ENCODE results near the gene TBC1D4. TPM values are rescaled to one million over a fixed set of nuclear protein-coding genes. Genes with fewer than 3 reads are reported as not detected.

TBC1D4 gene
- total RNA-seq, 1 experiment from 2014 or later: 177 TPM

DNA sequence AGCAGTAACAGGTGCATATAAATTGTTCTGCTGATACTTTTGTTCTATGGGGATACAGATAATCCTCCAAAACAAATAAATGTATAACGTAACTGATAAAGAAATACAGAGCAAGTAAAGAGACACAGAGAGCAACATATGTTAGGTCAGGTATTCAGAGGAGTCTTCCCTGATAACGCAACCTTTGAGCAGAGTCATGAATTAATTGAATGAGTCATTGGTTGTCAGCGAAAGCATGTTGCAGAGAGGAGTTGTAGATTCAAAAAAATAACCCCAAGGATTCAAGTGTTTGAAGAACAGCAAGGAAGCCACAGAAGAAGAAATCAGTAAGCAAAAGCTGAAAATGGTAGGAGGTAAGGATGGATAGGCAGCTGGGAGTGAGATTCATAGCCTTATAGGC is 245.2 kb downstream of the TBC1D4 start:
- no TSS peak for BruUV-seq (replicated peaks)
- no peak overlapping the region for H3K27ac Mint-ChIP-seq (ENCODE audit: unreplicated experiment)
- POLR2A ChIA-PET: no interaction called here
- Histone ChIP-seq H3K4me1 (no peaks in the 10 kb centered on the region), H3K36me3 (ENCODE audit: control insufficient read depth, insufficient read depth, low read length) (no peaks in the 10 kb centered on the region), H3K27me3 (replicated peaks; ENCODE audit: control insufficient read depth, insufficient read depth, low read length) (no peaks in the 10 kb centered on the region; the same call in 1 of the 2 replicates), H3K4me3 (ENCODE audit: low read depth, low read length) (no peak overlapping the region), H3K9me3 (no peaks in the 10 kb centered on the region)
- DNase-seq: no peak
- peaks cover 15% of the 10 kb centered on the region for H3K27me3 Mint-ChIP-seq (ENCODE audit: insufficient read depth, unreplicated experiment)
- CTCF ChIA-PET: no interaction called here
- H3K36me3 Mint-ChIP-seq (ENCODE audit: insufficient read depth, unreplicated experiment): peaks cover 6% of the 10 kb centered on the region
- H3K9me3 Mint-ChIP-seq (ENCODE audit: unreplicated experiment): peaks cover 37% of the 10 kb centered on the region
- no peaks in the 10 kb centered on the region for H3K4me1 Mint-ChIP-seq (ENCODE audit: low read depth, unreplicated experiment)
- H3K4me3 Mint-ChIP-seq (ENCODE audit: unreplicated experiment): no peak overlapping the region
- intact Hi-C loops (cut with micrococcal nuclease; ENCODE audit: unreplicated experiment): no loop called here
- TF ChIP-seq, protein P1, sequence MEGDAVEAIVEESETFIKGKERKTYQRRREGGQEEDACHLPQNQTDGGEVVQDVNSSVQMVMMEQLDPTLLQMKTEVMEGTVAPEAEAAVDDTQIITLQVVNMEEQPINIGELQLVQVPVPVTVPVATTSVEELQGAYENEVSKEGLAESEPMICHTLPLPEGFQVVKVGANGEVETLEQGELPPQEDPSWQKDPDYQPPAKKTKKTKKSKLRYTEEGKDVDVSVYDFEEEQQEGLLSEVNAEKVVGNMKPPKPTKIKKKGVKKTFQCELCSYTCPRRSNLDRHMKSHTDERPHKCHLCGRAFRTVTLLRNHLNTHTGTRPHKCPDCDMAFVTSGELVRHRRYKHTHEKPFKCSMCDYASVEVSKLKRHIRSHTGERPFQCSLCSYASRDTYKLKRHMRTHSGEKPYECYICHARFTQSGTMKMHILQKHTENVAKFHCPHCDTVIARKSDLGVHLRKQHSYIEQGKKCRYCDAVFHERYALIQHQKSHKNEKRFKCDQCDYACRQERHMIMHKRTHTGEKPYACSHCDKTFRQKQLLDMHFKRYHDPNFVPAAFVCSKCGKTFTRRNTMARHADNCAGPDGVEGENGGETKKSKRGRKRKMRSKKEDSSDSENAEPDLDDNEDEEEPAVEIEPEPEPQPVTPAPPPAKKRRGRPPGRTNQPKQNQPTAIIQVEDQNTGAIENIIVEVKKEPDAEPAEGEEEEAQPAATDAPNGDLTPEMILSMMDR (IDR thresholded peaks at IDR 0.05; ENCODE audit: insufficient read depth in 1 of 2, low read depth in 1 of 2, low read length in 1 of 2, severe bottlenecking in 1 of 2, unreplicated experiment in 1 of 2): no peak

Other genes starting within 250 kb of the TBC1D4 start
- gene COMMD6, start 55.7 kb upstream of the TBC1D4 start, total RNA-seq (2022): 101 and 104 TPM in 2 replicates
- 113 and 122 TPM in 2 replicates for gene UCHL3, start 67.6 kb upstream of the TBC1D4 start, total RNA-seq (2022)
- 209 and 230 TPM in 2 replicates for gene LMO7, start 154.2 kb upstream of the TBC1D4 start, total RNA-seq (2022)